Ishikawa (cell line): Measurements from ENCODE around the gene VAV3.

Experiments
- EP300 ChIP-seq: IDR thresholded peaks from 2 replicates; pipeline ENCODE4 v1.6.1; 2012; ENCODE audit warnings: borderline replicate concordance
- TCF12 ChIP-seq: IDR thresholded peaks from 2 replicates; pipeline ENCODE4 v1.6.1; 2012; ENCODE audit warnings: low read depth

DNA sequence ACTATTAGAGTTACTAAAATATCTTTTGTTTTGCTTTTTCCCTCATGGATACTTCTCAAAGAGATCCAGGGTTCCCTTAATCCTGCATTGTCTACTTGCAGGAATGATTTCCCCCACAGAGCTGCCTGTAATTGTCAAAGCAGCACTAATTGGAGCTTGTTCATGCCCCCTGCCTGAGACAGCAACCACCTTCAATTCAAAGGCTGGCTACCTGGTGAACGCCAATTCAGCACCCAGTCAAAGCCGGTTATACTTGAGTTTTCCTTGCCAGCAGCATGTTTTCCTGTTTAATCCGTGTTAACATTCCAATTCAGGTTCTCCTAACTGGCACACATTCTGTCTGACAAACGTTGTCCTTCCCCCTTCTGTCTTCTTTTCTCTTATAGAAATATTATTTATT lies 441.2 kb downstream of the VAV3 start:
- TF ChIP-seq TCF12 (no peak), EP300 (no peak)
